Osteocyte (in vitro differentiated cells): ENCODE results near the gene MEGF11. TPM values are rescaled to one million over a fixed set of nuclear protein-coding genes. Genes with fewer than 3 reads are reported as not detected.

ENCODE experiments used
- DNase-seq: peaks from one replicate; pipeline ENCODE4 v3.0.0; 2021; ENCODE audit warnings: mixed read lengths; ENCODE audit not compliant: unreplicated experiment; ENCODE audit errors: extremely low spot score
- H3K27ac Mint-ChIP-seq: one replicate; pipeline ENCODE4 v1.8.0; 2021; ENCODE audit warnings: mild to moderate bottlenecking, mixed read lengths; ENCODE audit not compliant: unreplicated experiment
- H3K27me3 Mint-ChIP-seq: one replicate; pipeline ENCODE4 v1.8.0; 2021; ENCODE audit warnings: mixed read lengths; ENCODE audit not compliant: unreplicated experiment
- H3K36me3 Mint-ChIP-seq: one replicate; pipeline ENCODE4 v1.8.0; 2021; ENCODE audit warnings: mixed read lengths; ENCODE audit not compliant: unreplicated experiment
- H3K4me1 Mint-ChIP-seq: one replicate; pipeline ENCODE4 v1.8.0; 2021; ENCODE audit warnings: mixed read lengths; ENCODE audit not compliant: unreplicated experiment
- H3K4me3 Mint-ChIP-seq: one replicate; pipeline ENCODE4 v1.8.0; 2021; ENCODE audit warnings: mild to moderate bottlenecking, moderate library complexity, mixed read lengths; ENCODE audit not compliant: unreplicated experiment
- H3K9me3 Mint-ChIP-seq: one replicate; pipeline ENCODE4 v1.8.0; 2021; ENCODE audit warnings: mixed read lengths; ENCODE audit not compliant: unreplicated experiment
- total RNA-seq: library from RNA; stranded (reverse); gene quantifications from 2 replicates; pipeline ENCODE4 v1.2.1, GENCODE V29; 2021
- TF ChIP-seq, protein P1 (sequence below): fragments of 200-600 bp; sonication (generic); IDR thresholded peaks from 2 replicates; pipeline ENCODE4 v1.5.0; 2021; ENCODE audit warnings: antibody characterized with exemption, mild to moderate bottlenecking, moderate library complexity

MEGF11 gene
- total RNA-seq, 1 donor from 2014 or later = not detected

DNA sequence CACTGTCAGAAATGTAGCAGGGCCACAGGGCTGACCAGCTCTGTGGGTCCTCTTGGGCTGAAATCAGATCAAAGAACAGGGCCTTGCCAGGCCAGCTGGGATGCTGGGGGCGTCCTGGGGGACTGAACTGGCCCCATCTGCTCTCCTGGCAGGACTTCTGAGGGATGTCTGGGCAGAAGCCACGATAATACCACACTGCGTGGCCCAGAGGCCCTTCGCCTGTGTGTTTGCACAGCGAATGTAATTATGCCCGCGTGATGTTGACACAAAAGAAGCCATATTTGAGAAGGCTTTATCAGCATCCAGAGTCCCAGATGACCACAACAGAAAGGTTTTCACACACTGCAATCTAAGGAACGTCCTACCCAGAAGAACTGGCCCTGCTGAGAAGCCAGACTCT lies 210.3 kb downstream of the MEGF11 start:
- Mint-ChIP-seq H3K27me3 (peaks cover 63% of the 10 kb centered on the region), H3K27ac (no peak overlapping the region), H3K4me1 (peaks cover 5% of the 10 kb centered on the region), H3K9me3 (no peaks in the 10 kb centered on the region), H3K4me3 (no peak overlapping the region), H3K36me3 (no peaks in the 10 kb centered on the region)
- TF ChIP-seq, protein P1, sequence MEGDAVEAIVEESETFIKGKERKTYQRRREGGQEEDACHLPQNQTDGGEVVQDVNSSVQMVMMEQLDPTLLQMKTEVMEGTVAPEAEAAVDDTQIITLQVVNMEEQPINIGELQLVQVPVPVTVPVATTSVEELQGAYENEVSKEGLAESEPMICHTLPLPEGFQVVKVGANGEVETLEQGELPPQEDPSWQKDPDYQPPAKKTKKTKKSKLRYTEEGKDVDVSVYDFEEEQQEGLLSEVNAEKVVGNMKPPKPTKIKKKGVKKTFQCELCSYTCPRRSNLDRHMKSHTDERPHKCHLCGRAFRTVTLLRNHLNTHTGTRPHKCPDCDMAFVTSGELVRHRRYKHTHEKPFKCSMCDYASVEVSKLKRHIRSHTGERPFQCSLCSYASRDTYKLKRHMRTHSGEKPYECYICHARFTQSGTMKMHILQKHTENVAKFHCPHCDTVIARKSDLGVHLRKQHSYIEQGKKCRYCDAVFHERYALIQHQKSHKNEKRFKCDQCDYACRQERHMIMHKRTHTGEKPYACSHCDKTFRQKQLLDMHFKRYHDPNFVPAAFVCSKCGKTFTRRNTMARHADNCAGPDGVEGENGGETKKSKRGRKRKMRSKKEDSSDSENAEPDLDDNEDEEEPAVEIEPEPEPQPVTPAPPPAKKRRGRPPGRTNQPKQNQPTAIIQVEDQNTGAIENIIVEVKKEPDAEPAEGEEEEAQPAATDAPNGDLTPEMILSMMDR = no peak
- no peak for DNase-seq

DNA sequence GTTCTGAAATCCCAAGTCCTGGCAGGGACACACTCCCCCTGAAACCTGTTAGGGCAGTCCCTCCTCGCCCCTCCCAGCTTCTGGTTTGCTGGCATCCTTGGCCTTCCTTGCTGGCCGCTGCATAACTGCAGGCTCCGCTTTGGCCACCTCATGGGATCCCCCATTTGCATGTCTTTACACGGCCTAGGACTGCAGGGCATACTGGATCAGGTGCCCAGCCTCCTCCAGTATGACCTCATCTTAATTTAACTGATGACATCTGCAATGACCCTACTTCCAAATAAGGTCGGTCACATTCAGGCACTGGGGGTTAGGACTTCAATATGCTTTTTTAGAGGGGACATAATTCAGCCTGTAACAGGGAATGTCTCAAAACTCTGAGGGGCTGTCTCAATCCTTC lies 210.9 kb downstream of the MEGF11 start:
- H3K4me3 Mint-ChIP-seq = no peak overlapping the region
- no peaks in the 10 kb centered on the region for H3K9me3 Mint-ChIP-seq
- TF ChIP-seq, protein P1 = no peak
- peaks cover 5% of the 10 kb centered on the region for H3K4me1 Mint-ChIP-seq
- no peak for DNase-seq
- H3K27ac Mint-ChIP-seq = no peak overlapping the region
- H3K27me3 Mint-ChIP-seq = peaks cover 69% of the 10 kb centered on the region
- no peaks in the 10 kb centered on the region for H3K36me3 Mint-ChIP-seq

DNA sequence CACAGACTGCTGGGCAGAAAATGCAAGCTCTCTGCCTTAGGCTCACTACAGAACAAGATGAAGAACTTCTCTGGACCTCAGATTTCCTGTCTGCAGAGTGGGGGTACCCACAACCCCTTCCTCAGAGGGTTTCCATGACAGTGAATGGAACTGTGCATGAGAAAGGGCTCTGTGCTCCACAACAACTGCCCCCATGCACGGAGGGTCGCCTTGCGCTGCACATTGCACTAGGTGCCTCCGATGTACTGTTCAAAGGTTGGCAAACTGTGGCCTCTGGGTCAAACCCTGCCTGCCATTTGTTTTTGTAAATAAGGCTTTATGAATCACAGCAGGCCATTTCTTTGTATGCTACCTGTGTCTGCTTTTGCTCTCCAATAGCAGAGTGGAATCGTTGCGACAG lies 212.3 kb downstream of the MEGF11 start:
- Mint-ChIP-seq H3K4me1 (peaks cover 5% of the 10 kb centered on the region), H3K36me3 (no peaks in the 10 kb centered on the region), H3K4me3 (no peak overlapping the region), H3K9me3 (no peaks in the 10 kb centered on the region), H3K27me3 (peaks cover 69% of the 10 kb centered on the region), H3K27ac (no peak overlapping the region)
- DNase-seq = no peak
- TF ChIP-seq, protein P1 = no peak

DNA sequence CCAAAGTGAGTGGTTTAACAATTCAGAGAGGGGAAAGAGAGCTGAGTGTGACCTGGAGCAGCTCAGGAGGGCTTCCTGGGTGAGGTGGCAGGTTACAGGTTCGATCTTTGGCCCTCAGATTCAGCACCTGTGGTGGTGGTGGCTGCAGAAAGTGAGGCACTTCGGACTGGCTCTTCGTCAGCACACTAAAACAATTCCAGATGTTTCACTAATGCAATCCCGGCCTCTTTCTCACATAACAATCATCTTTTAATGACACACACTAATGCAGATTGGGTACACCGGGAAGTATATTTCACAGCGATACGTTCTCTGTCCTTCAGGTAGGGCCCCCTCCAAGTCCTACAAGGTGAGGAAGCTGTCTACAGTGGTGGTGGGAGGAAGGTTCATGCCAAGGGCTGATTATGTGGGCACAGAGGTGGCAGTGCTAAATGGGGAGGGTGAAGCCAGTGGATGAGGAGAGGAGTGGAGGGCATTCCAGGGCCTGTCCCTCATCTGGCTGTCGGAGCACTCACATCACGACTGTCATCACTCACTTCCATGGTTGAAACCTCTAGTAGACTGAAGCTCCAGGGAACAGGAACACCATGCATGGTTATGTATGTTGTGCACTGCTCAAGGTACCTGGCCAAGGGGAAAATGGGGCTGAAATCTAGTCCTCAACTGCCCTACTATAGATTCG lies 213.2 kb downstream of the MEGF11 start:
- Mint-ChIP-seq H3K27me3 (peaks cover 72% of the 10 kb centered on the region), H3K9me3 (no peaks in the 10 kb centered on the region), H3K27ac (no peak overlapping the region), H3K4me3 (no peak overlapping the region), H3K4me1 (peaks cover 5% of the 10 kb centered on the region), H3K36me3 (no peaks in the 10 kb centered on the region)
- TF ChIP-seq, protein P1 = no peak
- no peak for DNase-seq

DNA sequence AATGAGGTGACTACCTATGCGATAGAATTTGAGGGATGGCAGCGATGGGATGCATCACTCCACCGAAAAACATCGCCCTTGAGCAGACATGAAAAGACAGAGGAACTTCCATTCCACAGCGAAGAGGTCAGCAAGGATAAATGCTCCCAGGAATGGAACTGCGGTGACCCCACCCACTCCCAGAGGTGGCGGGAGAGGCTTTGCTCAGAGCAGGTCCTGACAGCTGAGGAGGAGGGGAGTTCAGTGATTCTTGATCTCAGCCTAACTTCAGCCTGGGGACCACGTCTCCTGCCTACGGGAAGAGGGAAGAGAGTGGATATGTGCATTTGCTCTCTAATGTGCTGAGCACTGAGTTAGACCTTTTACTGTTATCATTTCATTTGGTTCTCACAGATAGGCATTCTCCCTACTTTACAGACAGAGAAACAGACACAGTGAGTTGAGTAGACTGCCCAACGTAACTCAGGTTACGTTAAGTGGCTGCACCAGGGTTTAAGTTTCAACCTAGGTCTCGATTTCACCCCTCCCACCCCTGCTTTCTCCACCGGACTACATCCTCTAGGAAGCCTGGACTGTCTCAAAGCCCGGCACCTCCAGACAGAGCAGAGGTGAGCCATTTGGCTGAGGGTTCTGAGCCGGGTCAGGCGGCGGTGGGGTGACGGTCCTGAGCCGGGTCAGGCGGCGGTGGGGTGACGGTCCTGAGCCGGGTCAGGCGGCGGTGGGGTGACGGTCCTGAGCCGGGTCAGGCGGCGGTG lies 214.3 kb downstream of the MEGF11 start:
- Mint-ChIP-seq H3K4me3 (no peak overlapping the region), H3K4me1 (peaks cover 5% of the 10 kb centered on the region), H3K27me3 (peaks cover 74% of the 10 kb centered on the region), H3K27ac (no peak overlapping the region), H3K36me3 (no peaks in the 10 kb centered on the region), H3K9me3 (no peaks in the 10 kb centered on the region)
- DNase-seq = no peak
- TF ChIP-seq, protein P1 = no peak
